ENCODE data around the gene AKNAD1. TPM values are rescaled to one million over a fixed set of nuclear protein-coding genes. Genes with fewer than 3 reads are reported as not detected.

AKNAD1 gene
- total RNA-seq, 1 donor from 2014 or later, result 0.92 TPM

- Mint-ChIP-seq H3K36me3 (no peaks in the 10 kb centered on the region), H3K27me3 (no peaks in the 10 kb centered on the region), H3K9me3 (no peaks in the 10 kb centered on the region), H3K4me1 (ENCODE audit: unreplicated experiment) (no peaks in the 10 kb centered on the region), H3K27ac (no peak overlapping the region), H3K4me3 (no peak overlapping the region)
- no peak for TF ChIP-seq CTCF (conservative IDR thresholded peaks at IDR 0.05)
- DNase-seq (ENCODE audit: extremely low spot score, unreplicated experiment), result no peak
Measured at GRCh38 chr1:108871050-108871724, 14.3 kb upstream of the AKNAD1 start.

- H3K27ac Mint-ChIP-seq, result peak overlapping the region; percentile 86
- no peak for TF ChIP-seq CTCF (conservative IDR thresholded peaks at IDR 0.05)
- no peak overlapping the region for H3K4me3 Mint-ChIP-seq
- H3K4me1 Mint-ChIP-seq (ENCODE audit: unreplicated experiment), result peaks cover 21% of the 10 kb centered on the region
- H3K36me3 Mint-ChIP-seq, result no peaks in the 10 kb centered on the region
- H3K27me3 Mint-ChIP-seq, result no peaks in the 10 kb centered on the region
- DNase-seq (ENCODE audit: extremely low spot score, unreplicated experiment), result no peak
- no peaks in the 10 kb centered on the region for H3K9me3 Mint-ChIP-seq
Measured at GRCh38 chr1:108865316-108865910, 8.5 kb upstream of the AKNAD1 start.

GRCh38 chr1:108863984-108864383 lies 7.1 kb upstream of the AKNAD1 start:
- DNase-seq (ENCODE audit: extremely low spot score, unreplicated experiment), result no peak
- TF ChIP-seq CTCF (conservative IDR thresholded peaks at IDR 0.05), result no peak

GRCh38 chr1:108862698-108863477 lies 6.0 kb upstream of the AKNAD1 start:
- Mint-ChIP-seq H3K4me3 (no peak overlapping the region), H3K27ac (no peak overlapping the region), H3K27me3 (no peaks in the 10 kb centered on the region), H3K4me1 (ENCODE audit: unreplicated experiment) (peaks cover 26% of the 10 kb centered on the region), H3K36me3 (no peaks in the 10 kb centered on the region), H3K9me3 (no peaks in the 10 kb centered on the region)
- no peak for DNase-seq (ENCODE audit: extremely low spot score, unreplicated experiment)
- TF ChIP-seq CTCF (conservative IDR thresholded peaks at IDR 0.05), result no peak

More at GRCh38 chr1:108863984-108864383, 7.1 kb upstream of the AKNAD1 start:
- peaks cover 21% of the 10 kb centered on the region for H3K4me1 Mint-ChIP-seq (ENCODE audit: unreplicated experiment)
- no peaks in the 10 kb centered on the region for H3K27me3 Mint-ChIP-seq
- no peak overlapping the region for H3K27ac Mint-ChIP-seq
- no peaks in the 10 kb centered on the region for H3K36me3 Mint-ChIP-seq
- no peaks in the 10 kb centered on the region for H3K9me3 Mint-ChIP-seq
- no peak overlapping the region for H3K4me3 Mint-ChIP-seq

- H3K27ac Mint-ChIP-seq, result no peak overlapping the region
- TF ChIP-seq CTCF (conservative IDR thresholded peaks at IDR 0.05), result no peak
- peaks cover 26% of the 10 kb centered on the region for H3K4me1 Mint-ChIP-seq (ENCODE audit: unreplicated experiment)
- H3K36me3 Mint-ChIP-seq, result no peaks in the 10 kb centered on the region
- no peaks in the 10 kb centered on the region for H3K9me3 Mint-ChIP-seq
- H3K27me3 Mint-ChIP-seq, result no peaks in the 10 kb centered on the region
- H3K4me3 Mint-ChIP-seq, result no peak overlapping the region
- DNase-seq (ENCODE audit: extremely low spot score, unreplicated experiment), result no peak
Measured at GRCh38 chr1:108862017-108862610, 5.2 kb upstream of the AKNAD1 start.

Measured in type B pancreatic cell (in vitro differentiated cells).